ENCODE data around the gene HOXA2. TPM values are rescaled to one million over a fixed set of nuclear protein-coding genes. Genes with fewer than 3 reads are reported as not detected.
A peak's percentile ranks its signal among the peaks of the same experiment; 100 is the strongest.

The HOXA2 gene
- polyA plus RNA-seq, 5 donors: 16.0 to 23.8 (median 18.1) TPM

DNA sequence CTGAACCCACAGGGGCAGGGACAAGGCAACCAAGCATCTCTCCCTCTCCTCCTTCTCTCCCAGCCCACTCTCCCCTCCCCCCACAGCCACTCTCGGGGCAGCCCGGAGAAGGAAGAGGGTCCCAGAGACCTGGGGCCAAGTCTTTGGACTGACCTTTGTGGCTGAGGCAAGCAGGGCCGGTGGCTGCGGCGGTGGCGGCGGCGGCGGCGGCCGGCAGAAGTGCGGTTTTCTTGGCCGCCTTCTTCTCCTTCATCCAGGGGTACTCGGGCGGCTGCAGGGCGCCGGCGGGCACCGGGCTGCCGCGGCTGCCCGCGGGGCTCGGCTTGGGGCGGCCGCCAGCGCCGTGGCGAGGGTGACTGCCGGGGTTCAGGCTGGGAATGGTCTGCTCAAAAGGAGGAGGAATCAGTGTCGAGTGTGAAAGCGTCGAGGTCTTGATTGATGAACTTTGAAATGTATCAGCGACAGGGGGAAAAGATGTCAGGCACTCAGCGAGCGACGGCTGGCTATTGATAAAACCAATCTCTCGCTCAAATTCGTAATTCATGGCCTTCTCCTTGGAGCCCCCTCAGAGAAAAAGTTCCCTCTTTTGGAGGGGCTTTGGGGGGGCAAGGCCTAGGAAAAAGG is 414 bp downstream of the HOXA2 start:
- DNase-seq: peak in 1 of 2 donors; percentile 54

DNA sequence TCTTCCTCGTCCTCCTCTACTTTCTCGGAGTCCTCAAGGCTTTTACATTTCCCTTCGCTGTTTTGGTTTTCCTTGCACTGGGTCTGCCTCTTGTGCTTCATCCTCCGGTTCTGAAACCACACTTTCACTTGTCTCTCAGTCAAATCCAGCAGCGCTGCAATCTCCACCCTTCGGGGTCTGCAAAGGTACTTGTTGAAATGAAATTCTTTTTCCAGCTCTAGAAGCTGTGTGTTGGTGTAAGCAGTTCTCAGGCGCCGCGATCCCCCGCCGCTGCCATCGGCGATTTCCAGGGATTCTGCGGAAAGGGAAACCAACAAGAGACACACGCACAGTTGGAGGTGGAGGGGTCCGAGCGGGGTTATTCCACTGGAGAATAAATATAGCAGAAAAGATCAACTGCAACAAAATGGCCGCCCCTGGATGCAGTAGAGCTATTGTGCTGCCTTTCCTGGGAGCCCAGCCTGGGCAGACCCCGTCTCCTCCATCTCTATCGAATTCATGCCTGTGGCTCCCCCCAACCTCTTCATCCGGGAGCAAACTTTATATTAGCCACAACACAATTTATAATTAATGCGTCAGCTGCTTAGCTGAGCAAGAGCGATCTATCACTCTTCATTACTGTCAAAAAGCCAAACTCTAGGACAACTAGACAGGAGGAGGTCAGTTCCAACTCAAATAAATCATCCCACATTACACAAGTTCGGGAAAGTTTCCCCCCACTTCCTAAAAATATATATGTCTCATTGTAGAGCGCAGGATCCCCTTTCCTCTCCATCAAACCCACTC is 1.1 kb downstream of the HOXA2 start:
- DNase-seq: peak; percentile 87 to 92

DNA sequence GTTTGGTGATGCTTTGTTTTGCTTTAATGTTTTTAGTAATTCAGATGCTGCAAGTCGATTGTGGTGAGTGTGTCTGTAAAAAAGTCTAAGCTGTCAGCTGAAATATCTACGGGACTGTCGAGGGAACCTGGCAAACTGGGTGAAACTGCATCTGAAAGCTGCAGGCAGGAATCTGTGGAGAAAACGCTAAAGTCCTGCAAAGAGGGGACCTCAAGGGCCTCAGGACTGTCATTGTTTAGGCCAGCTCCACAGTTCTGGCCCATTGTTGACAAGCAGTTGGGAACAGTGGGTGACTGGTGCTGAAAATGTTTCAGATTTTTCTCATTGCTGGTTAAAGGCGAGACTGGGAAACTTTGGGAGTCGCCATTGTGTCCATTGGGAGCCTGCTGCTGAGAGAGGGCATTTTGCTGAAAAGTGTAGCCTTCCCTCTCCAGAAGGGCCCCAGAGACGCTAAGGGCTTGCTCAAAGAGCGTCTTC is 1.8 kb downstream of the HOXA2 start:
- peak in 1 of 2 donors; percentile 42 for DNase-seq

DNA sequence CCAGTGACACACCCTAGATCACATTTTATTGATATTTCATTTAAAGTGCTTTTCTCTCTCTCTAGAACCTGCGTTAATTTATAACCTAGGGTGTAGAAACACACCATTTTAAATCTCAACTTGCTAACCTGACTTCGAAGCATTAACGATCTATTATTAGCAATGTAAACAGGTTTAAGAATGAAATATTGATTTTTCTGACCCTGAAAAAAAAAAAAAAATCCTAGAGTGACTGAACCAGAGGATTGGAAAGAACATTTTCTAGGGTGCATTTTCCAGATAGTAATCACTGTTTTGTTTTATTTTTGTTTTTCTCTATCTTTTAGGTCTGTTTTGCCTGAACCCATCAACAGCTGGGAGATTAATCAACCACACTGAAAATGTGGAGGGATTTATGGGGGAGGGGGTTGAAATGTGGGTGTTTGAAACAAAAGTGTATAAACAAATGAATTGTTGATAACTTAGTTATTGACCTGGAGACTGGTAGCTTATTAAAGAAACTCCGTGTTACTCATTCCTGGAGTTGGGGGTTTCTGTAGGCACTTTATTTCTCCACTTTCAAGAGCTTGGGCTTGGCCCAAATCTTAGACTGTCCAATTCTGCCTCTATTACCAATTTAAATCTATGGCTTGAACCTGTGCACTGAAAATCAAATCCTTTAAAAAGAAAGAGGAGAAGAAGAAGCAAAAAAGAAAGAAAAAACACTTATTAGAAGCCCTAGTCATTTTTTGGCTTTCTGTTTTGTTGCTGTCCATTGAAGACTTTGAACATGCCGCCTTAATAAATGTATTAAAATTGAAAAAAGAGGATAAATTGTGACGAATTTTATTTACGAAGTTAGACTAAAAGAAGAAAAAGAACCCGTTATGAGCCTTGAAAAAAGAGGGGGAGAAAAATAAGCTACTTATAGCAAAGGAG is 2.8 kb downstream of the HOXA2 start:
- DNase-seq: no peak

DNA sequence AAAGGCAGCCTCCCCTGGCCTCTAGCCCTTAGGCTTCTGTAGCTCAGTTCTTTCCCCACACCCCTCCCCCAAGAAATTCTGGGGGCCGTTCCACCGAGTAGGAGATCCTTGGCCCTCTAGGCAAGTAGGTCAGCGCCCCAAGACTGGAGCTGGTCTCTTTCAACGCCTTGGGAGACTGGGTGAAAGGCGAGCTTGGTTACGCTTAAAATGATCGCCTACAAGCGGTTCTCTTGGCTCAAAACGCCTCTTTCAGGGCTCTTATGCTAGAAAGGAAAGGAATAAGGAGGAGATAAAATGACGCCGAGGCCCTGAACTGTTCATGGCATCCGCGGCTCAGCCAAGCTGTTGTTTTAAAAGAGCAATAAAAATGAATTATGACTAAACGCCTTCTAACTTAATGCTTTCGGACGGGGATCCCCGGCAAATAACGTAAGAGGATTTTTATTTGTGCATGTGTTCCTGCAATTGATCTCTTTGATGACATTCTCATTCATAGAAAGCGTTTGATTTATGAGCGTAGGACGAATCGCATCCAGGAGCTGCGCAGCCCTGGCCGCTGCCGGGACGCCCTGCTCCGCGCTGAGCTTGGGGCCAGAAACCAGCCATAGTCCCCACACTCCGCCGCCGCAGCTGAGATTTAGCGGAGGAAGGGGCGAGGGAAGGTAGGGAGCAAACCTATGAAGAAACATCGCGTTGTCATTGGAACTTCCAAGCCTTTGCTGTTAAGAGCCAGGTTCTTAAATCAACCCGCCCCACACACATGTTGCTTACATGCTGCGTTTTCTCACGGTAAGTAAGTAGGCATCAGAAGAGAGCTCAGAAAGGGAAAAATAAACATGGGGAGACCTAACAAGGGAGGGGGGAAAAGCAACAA is 3.7 kb downstream of the HOXA2 start:
- peak; percentile 76 for DNase-seq

DNA sequence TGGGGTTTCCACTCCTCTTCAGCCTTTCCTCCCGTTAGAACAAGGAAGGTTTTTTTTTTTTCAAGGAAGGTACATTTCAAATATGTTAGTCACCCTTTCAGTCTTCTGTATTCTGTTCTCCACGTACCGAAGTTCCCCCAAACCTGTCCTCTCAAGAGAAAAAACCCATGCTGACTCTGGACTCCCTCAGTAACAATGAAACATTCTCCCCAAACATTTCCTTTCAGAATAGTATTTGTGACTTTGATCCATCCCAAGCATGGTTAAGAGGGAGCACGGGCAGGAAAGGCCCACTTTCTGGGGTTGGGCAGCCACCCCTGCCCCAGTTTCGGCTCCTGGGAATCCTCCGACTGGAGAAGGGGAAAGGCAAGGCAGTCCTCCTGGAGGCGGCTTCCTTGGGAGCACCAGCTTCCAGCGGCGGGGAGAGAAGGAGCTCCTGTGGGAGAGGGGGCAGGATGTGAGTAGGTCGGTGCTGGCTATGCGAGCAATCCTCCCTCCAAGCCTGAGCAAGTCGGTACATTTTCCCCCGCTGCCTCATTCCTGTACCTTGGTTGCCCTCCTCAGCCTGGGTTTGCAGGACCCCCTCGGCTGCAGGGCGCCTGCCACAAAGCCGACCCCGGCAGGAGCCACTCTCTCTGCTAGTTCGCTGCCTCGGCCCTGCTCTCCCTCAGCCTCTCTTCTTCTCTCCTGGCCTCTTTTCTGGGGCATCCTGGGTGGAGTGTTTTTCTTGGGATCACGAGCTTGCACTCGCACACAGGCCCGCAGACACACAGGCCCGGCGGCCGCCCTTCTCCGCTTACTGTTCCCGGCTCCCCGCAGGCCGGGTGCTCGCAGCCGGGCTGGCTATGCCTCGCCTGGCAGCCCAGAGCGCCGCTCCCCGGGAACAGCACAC is 4.6 kb downstream of the HOXA2 start:
- no peak for DNase-seq

DNA sequence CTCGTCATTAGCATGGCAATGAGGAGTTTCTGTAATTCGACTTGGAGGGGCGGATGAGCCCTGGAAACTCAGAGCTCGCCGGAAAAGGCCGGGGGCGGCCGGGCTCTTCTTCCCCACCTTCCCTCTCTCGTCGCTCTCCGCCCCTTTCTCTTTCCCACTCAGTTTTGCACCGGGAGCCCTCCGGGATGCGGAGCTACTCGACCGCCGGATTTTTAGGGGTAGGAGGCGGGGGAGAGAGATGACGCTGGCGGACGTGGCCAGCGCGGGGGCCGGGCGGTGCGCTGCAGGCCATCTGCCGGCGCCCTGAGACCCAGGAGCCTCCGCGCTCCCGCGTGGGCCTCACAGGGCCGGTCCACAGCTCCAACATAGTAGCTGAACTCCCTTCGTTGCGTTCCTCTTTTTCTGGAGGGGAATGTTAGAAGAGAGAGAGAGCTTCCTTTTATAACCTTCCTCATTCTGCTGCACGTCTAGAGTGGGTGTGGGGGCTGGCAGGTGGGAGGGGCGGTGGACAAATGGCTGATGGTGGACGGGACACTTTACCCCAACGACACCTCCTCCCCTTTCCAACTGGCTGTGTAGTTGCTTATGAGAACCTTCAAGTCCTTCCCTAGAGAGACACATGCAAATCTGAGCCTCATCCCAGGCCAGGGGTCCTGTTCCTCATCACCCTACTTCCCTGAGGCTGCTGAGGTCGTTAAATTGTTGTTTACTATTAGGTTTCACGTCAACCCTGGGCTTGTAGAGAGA is 5.5 kb downstream of the HOXA2 start:
- DNase-seq: peak; percentile 49 to 55

DNA sequence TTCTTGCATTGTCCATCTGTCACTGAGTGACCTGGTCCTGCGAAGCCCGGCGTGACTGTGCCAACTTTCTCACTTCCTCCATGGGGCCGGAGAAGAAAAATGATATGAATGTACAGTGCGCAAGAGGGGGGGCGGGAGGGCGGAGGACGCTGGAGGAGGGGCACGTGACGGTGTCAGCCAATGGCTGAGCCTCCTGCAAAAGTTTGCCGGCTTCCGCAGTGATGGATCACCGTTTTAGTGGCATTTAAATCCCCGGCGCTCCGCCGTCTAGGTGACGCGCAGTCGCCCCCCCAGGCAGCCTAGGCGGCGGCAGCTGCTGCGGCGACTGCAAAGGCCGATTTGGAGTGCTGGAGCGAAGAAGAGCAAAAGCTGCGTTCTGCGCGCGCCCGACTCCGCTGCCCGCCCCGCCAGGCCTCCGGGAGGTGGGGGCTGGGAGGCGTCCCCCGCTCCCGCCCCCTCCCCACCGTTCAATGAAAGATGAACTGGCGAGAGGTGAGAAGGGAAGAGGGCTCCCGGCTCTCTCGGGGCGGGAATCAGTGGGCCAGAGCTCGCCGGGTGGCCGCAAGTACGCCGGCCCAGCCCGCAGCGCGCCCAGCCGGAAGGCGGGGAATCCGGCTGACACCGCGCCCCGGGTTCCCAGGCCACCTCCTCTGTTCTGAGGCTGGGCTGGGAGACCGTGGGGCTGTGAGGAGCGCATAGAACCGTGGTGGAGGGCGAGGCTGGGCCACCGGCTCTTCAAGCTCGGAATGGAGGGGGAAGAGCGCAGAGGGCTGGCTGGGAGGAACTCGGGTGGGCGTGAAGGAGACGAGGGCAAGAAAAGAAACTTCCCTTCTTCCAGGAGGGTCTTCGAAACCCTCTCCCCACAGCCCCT is 6.4 kb downstream of the HOXA2 start, which contains the start of gene HOXA1:
Gene HOXA1, minus strand, starts transcription at position 104 of the 871 bp plus-strand sequence. Its CDS starts 88 bp downstream, at position 16.
- DNase-seq: peak; percentile 90

DNA sequence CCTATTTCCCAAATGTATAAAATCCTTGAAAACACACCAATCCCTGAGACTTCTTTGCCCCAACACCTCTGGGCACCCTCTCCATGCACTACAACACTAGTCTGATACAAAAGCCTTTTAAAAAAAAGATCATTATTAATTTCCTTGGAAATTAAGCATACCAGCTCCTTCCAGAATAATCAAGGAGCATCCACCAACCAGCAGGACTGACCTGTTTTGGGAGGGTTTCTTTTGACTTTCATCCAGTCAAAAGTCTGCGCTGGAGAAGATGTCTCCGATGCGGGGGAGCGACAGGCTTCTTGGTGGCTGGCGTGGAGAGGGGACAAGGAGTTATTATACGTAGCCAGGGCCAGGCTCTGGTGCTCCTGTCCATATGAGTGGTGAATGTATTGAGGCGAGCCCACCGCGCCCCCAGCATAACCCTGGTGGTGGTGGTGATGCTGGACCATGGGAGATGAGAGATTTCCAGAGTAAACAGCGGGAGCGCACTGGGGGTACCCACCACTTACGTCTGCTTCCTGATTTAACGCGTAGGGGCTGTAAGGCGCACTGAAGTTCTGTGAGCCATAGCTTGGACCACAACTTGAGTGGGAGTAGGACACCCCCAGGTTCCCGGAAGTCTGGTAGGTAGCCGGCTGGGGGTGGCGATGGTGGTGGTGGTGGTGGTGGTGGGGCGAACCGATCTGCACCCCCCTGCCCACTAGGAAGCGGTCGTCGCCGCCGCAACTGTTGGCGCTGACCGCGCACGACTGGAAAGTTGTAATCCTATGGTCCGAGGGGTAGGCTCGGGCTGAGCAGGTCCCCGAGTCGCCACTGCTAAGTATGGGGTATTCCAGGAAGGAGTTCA is 7.2 kb downstream of the HOXA2 start:
- DNase-seq: no peak

DNA sequence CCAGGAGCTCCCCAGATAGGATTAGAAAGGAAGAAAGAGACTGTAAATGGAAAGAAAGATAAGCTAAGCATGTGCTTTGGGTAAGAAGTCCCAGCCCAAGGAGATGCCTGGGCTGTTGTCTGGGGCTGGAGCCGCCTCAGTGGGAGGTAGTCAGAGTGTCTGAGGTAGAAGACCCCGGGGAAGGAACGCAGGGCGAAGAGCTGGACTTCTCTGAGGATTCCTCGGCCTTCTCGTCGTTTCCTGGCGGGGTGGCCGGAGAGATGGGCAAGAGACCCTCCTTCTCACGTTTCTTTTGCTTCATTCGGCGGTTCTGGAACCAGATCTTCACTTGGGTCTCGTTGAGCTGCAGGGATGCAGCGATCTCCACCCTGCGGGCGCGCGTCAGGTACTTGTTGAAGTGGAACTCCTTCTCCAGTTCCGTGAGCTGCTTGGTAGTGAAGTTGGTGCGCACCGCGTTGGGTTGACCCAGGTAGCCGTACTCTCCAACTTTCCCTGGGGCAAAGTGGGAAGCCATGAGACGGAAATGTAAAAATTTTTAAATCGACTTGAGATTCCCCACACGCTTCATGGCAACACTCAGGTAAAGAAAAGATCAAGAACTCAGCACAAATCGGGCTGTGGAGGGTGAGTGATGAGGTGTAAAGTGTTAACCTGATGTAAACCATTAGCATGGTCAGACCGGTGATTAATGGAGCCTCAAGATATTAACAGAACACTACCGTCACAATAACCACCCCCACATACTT is 8.0 kb downstream of the HOXA2 start:
- no peak for DNase-seq

DNA sequence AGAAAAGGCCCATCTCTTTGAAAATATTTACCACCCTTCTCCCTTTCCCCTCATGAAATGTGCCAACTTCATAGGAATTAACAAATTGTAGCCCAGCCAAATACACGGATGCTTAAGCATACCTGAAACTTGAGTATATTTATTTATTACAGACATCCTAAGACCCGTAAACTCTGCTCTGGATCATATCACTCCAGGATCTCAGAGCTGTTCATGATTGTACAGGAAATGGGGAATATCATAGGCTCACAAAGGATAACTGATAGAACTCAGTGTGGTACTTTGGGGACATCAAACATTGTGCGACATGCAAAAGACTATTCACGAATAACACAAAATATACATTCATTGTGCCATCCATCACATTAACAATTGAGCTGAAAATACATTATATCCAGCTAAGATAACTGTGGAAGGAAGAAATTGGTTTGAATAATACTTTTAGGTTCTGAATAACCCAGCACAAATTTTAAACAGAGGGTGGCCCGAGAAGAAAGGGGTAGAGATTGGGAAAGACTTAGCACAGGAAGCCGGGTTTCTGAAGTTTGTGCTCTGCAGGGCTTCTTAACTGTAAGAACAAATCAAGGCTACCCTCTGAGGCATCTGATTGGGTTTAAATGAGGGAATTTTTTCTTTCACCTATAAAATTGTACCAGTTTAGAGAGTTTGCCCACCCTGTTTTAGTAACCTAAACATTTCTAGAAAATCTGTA is 9.1 kb downstream of the HOXA2 start:
- no peak for DNase-seq

DNA sequence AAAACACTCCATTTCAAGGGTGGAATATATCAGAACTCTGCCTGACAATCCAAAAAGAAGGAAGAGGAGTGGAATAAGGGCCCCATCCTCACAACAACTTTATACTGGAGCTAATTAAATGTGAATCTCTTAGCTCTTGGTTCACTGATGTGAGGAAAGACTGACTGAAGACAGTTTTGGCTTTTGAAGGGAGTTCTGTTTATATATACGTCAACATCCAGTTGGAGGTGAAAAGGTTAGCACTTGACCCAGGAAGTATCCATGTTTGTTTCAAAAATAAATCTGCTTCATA is 9.7 kb downstream of the HOXA2 start:
- DNase-seq: peak in 1 of 2 donors; percentile 27

DNA sequence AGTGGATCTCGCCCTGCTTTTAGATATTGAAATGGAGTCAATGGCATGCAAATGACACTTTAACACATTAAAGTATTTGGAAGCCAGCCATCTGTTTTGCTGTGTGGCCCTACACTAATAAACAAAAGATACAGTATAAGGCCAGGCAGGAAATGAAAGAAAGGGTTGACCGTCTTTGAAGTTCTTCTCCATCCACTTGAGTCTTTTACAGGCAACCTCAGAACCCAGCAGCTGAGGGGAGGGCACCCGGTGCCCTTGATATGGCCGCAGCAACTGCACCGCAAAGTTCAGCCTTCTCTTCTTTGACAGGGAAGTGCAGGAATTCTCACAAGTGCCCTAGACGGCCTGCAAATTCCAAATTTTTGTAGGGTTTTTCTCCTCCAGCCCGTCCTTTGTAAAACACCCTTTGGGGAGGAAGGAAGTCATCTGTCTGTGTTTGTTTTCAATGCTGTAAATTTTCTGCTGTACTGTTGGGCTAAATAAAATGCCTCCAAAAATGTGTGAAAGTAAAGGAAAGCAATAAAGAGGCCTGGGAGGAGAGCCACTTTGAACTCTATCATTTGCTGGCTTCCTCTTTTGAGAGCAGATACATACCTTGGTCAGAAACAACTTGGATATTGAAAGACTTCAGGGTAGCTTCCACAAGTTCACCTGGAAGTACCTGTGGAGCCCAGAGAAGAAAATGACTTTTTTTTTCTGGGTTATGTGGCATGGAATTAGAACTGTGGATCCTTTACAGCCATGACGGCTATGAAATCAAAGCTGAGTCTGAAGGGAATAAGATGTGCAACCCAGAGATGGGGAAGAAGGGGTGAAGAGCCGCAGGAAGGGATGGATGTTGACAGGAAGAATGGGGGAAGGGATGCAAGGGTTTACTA is 10.3 kb downstream of the HOXA2 start:
- DNase-seq: peak in 1 of 2 donors; percentile 26

DNA sequence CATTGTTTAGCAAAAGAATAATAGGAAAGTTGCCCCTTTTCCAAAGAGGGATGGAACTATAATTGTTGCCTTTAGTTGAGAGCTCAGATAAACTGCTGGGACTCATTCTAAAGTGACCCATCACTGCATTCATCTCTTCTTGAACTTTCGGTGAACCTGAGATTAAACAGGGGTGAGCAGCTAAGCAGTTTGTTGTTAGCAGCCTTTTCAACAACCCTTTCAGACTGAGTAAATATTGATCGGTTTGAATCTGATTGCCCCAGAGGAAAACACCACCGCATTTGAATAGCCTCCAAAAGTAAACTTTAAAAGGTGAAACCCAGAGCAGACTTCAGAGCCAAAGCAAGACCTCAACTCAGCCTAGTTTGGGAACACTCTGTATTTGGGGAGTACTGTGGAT is 11.4 kb downstream of the HOXA2 start:
- DNase-seq: peak in 1 of 2 donors; percentile 36
